SH-SY5Y (cell line): ENCODE measurements around the gene TBC1D16.

Experiments
- GATA2 ChIP-seq: IDR thresholded peaks from 2 replicates; pipeline ENCODE4 v1.6.1; 2011; ENCODE audit warnings: mild to moderate bottlenecking, low read depth, low read length
- GATA3 ChIP-seq: IDR thresholded peaks from 2 replicates; pipeline ENCODE4 v1.6.1; 2011; ENCODE audit warnings: low read depth, mild to moderate bottlenecking, low read length, moderate library complexity

DNA sequence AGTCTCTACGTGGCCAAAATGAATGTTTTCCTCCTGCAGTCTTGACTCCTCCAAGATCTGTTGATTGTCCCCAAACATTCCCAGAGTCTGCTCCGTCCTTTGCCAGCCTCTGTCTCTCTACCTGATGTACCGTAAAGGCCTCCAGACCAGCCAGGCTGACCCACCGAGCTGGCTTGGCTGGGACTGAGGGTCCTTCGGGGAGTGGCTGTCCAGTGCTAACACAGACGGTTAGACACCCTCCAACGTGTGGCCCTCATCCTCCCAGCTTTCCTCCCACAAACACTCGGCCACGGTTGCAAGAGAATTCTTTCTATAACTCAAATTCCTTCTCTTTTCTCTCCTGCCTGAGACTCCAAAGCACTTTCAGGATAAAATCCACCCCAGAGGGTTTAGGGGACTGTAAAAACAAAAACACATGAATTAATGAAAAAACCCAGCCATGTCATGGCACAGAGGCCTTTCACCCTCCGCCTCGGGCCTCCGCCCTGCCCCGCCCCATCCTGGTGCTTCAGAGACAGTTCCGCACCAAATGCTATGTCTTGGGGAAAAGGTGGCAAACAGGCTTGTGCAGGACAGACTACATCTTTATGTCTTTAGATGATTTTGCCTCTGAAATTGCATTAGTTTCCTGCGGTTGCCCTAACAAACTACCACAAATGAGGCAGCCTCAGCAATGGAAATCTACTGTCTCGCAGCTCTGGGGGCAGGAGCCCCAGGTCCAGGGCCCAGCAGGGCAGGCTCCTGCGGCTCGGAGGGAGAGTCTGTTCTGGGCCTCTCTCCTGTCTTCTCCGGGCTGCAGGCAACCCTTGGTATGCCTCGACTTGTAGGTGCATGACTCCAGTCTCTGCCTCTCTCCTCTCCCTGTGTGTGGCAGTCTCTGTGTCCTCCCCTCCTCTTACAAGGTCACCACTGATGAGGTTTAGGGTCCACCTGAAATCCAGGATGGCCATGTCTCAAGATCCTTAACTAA is 124.0 kb downstream of the TBC1D16 start:
- no peak for TF ChIP-seq GATA3
- no peak for TF ChIP-seq GATA2
